GM10847 (cell line): ENCODE measurements around the gene ANKS6.

Source experiments
- POLR2A ChIP-seq: IDR thresholded peaks from 2 replicates; pipeline ENCODE4 v1.6.1; 2011; ENCODE audit not compliant: insufficient read length; ENCODE audit errors: extremely low read depth

Gene ANKS6

DNA sequence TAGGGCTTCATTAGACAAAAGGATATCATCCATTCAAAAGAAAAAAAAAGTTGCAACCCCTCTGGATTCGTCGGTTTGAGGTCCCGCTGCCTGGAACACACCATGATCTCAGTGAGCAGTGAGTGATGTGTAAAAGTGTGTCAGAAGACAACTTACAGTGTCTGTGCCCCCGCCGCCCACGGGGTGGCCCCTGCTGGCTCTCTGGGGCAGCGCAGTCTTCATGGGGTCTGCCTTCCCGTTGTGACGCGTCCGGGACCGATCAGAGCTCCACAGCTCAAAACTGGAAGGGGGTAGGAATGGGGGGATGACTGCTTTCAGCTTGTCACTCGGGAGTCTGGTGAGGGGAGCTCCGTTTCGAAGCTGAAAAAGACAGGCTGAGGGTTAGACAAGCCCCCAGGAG is 22.6 kb downstream of the ANKS6 start:
- no peak for TF ChIP-seq POLR2A

GRCh38 chr9:98772364-98773155 is 23.8 kb downstream of the ANKS6 start:
- TF ChIP-seq POLR2A: no peak

DNA sequence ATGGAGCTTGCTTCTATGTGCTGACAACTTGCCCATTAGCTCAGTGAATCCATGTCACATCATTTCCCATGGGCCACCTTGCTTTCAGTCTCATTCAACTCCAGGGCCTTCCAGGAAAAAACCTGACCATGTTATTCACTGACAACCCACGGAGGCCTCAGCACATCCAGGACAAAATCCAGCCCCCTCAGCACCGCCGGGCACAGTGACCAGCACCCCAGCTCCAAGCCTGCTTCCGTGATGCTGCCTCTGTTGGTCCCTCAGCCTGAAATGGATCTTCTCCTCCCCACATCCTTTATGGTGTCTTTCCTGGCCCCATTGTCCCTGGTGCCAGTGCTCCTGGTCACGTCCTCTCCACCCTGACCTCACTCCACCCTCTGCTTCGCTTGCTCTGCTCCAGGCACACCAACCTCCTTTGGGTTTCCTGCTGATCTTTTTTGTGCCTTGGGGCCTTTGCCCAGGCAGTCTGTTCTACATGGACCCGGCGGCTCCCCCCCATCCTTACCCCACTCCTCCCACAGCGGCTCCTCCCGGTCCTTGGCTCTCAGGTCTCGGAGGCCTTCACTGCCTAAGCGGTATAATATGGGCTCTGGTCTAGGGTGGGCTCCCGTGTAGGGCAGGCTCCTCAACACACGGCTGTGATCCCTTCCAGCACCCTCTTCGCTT is 25.0 kb downstream of the ANKS6 start:
- TF ChIP-seq POLR2A: no peak

GRCh38 chr9:98770717-98771116 is 25.6 kb downstream of the ANKS6 start:
- TF ChIP-seq POLR2A: no peak

- no peak for TF ChIP-seq POLR2A
Measured at GRCh38 chr9:98768344-98768743, 28.0 kb downstream of the ANKS6 start.

DNA sequence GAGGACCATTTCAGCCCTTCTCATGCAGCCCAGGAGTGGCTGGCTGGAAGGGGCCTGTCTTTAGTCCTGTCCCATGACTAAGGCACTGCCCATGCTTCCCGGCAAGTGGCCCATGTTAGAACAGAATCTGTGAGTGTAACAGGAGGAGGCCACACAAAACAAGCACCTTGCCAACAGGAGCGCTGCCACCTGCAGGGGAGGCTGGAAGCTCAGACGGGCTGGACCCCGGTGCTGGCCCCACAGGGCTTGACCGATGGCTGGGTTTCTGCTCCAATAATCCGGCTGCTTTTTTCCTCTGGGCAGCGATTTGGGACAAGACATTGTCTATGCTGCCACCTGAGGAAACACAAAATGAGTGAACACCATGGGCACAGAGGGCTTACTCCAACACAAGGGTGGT is 28.4 kb downstream of the ANKS6 start:
- no peak for TF ChIP-seq POLR2A

- no peak for TF ChIP-seq POLR2A
Measured at GRCh38 chr9:98767196-98767595, 29.2 kb downstream of the ANKS6 start.

DNA sequence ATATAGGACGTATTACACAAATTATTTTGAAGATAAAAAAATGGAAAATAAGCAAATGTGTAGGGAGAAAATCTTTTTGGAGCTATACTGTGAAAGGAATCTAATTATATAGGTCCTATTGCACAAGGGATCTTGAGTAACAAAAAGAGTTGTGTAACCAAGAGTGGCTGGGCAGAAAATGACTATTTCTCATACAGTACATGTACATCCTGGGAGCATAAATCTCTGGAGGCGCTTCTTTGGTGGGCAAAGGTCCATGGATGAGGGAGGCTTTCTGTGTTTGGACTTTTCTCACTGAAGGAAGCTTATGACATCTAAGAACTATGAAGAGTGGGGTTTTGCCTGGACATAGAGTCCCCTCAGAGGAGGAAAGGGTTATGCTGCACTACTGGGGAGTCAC is 29.8 kb downstream of the ANKS6 start:
- no peak for TF ChIP-seq POLR2A

DNA sequence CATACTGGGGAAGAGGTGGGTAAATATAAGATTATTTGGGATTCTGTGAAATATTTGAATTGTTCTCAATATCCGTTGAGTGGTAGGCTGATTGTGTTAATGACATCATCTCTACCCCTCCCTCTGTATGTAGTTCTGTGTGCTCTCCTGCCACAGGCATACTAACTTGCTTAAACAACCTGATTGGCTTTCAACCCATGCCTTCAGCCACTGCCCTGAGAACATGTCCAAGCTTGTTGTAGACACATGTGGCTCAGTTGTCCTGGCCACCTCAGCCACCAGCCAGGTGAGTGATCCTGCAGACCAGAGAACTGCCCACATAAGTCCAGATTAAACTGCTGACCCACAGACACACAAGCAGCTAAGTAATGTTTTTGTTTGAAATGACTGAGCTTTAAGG is 31.1 kb downstream of the ANKS6 start:
- no peak for TF ChIP-seq POLR2A

DNA sequence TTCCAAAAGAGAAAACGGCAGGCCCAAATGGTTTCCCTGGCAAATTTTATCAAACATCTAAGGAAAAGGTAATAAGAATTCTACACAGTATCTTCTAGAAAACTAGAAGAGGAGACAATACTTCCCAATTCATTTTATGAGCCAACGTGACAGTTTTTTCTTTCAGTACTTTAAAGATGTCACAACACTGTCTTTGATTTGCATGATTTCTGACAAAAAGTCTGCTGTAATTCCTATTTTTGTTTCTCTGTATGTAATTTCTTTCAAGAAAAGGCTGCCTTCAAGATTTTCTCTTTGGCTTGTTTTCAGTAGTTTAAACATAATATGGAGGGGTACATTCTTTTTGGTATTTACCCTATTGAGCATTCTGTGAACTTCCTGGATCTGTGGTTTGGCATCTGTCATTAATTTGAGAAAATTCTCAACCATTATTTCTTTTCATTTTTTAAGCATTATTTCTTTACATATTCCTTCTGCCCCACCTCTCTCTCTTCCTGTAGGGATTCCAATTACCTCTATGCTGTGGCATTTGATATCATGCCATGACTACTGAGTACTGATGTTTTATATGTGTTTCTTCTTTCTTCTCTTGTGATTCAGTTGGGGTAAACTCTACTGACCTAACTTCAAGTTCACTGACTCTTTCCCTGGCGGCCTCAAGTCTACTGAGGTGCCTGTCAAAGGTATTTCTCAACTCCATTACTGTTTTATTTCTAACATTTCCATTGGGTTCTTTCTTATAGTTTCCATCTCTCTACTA is 32.2 kb downstream of the ANKS6 start:
- no peak for TF ChIP-seq POLR2A

DNA sequence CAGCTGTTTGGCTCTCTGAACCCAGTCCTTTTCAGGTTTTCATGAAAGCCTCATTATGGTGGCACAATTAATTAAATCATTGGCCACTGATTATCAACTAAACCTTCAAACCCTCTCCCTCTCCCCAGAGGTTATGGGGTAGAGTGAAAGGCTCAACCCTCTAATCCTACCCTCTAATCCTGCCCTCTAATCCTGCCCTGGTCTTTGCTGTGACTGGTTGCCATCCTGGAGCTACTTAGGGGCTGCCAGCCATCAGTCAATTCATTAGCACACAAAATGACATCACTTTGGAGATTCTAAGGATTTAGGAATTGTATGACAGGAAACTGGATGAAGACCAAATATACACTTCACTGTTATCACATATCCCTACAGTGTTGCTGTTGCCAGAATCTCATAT is 36.1 kb downstream of the ANKS6 start:
- no peak for TF ChIP-seq POLR2A

GRCh38 chr9:98755006-98755618 is 41.2 kb downstream of the ANKS6 start:
- no peak for TF ChIP-seq POLR2A

DNA sequence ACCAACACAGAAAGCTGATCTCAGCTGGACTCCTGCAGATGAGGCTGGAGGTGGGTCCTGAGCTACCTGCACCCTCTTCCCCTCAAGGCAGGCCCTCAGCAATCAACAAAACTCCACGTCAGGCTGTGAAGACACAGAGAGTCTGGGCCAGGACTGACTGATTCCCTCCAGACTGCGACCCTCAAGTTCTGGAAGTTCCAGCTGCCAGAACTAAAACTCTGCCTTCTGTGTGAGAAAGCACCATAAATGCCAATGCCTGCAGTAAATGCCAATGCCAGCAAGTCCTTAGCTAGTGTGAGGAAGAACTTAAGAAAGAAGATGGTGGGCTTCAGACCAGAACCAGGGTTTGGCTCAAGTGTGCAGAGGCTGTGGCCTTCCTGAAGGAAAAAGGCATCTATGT is 45.1 kb downstream of the ANKS6 start:
- no peak for TF ChIP-seq POLR2A

DNA sequence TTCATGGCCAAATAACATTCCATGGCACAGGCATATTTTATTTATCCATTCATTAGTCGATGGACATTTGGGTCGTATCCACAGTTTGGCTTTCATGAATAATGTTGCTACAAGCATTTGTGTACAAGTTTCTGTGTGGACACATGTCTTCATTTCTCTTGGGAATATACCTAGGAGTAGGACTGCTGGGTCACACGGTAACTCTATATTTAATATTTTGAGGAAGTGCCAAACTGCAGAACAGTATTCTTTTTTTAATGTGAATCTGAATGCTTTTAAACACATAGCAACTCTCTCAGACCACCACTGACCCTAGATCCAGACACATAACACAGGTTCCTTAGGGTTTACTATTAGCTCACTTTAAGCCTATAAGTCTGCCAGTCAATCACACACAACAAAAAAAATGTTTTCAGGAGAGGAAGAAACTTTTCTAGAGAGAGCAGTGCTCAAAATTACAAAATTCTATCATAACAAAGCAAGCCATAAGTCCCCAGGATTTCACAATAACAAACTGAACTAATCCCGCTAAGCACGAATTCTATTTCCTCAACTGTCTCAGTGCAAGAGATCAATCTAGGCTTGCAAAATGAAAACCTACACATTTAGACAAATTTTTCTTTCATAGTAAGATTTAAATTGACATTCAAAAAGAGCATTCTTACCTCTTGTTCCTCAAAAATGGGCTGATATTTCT is 45.8 kb downstream of the ANKS6 start:
- TF ChIP-seq POLR2A: no peak

DNA sequence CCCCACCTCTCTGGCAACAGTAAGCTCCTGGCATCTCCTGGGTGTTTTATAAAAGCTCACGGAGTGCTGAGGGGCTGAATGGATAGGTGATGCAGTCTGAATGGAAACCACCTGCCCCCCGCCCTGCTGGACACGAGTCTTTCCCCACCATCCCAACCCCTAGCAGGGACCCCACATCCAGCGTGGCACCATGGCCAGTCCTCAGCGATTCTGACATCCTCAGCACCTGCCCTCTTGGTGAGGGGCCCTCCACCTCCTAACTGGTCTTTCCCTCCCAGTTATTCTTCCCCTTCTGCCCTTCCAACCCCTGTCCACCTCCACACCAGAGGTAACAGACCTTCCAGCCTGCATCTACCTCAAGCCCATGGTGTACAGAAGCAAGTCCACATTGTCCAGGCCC is 48.9 kb downstream of the ANKS6 start:
- TF ChIP-seq POLR2A: no peak

DNA sequence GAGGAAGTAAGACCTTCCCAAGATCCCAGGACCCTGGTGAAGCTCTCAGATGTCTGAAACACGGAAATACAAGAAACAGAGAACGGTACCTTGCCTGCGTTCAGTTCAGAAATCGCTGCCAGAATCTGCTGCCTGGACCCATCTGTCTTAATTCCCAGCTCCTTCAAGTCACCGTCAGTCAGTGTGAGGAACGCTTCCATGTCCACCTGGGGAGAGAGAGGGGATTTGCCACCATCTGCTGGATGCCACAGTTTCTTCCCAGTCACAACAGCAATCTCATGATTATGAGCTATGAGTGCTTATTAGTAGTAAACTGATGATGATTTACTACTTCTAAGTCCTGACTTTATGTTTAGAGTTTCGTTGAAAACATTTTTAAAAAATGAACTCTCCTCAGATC is 50.9 kb downstream of the ANKS6 start:
- TF ChIP-seq POLR2A: no peak
